SU-DHL-6 (cell line): ENCODE measurements around the gene MYLK4.

Source experiments
- H2AFZ ChIP-seq: fragments of 200-600 bp; sonication (generic); 2 replicates; pipeline ENCODE4 v1.6.1; 2014; ENCODE audit warnings: low read depth, mild to moderate bottlenecking, moderate library complexity, mixed read lengths, antibody characterized with exemption, low read length; ENCODE audit not compliant: severe bottlenecking
- H3F3A ChIP-seq: fragments of 200-600 bp; shearing (Covaris generic); 2 replicates; pipeline ENCODE4 v1.6.0; 2016; ENCODE audit warnings: antibody characterized with exemption, mild to moderate bottlenecking; ENCODE audit not compliant: insufficient read depth
- H3K27ac ChIP-seq: fragments of 200-600 bp; sonication (generic); 2 replicates; pipeline ENCODE4 v1.5.1; 2016; ENCODE audit warnings: low read depth, mild to moderate bottlenecking, low read length, moderate library complexity, mixed read lengths
- H3K27me3 ChIP-seq: fragments of 200-600 bp; sonication (generic), shearing (Covaris generic); 2 replicates; pipeline ENCODE4 v1.6.0; 2014; ENCODE audit warnings: mild to moderate bottlenecking, low read length
- H3K36me3 ChIP-seq: fragments of 200-600 bp; sonication (generic); 2 replicates; pipeline ENCODE4 v1.6.1; 2014; ENCODE audit warnings: mild to moderate bottlenecking, low read length, mixed read lengths
- H3K4me2 ChIP-seq: fragments of 300-600, 200-600 bp; shearing (Covaris generic), sonication (generic); 2 replicates; pipeline ENCODE4 v1.6.0; 2014; ENCODE audit warnings: low read length, low read depth, mild to moderate bottlenecking; ENCODE audit not compliant: poor library complexity, severe bottlenecking
- H3K4me3 ChIP-seq: fragments of 200-600 bp; sonication (generic); 2 replicates; pipeline ENCODE4 v1.5.1; 2014; ENCODE audit warnings: antibody characterized with exemption, low read length, mild to moderate bottlenecking, mixed read lengths; ENCODE audit not compliant: insufficient read depth, poor library complexity, severe bottlenecking
- H3K79me2 ChIP-seq: fragments of 200-600 bp; sonication (generic); 2 replicates; pipeline ENCODE4 v1.6.1; 2014; ENCODE audit warnings: mild to moderate bottlenecking, low read length, moderate library complexity; ENCODE audit not compliant: insufficient read depth
- H3K9ac ChIP-seq: fragments of 200-600 bp; sonication (generic); 2 replicates; pipeline ENCODE4 v1.7.0; 2014; ENCODE audit warnings: mild to moderate bottlenecking, low read length
- H3K9me2 ChIP-seq: fragments of 200-600 bp; sonication (generic); replicated peaks from 2 replicates; pipeline ENCODE4 v1.6.1; 2014; ENCODE audit warnings: low read length; ENCODE audit not compliant: insufficient read depth
- H3K9me3 ChIP-seq: fragments of 200-600 bp; sonication (generic); 2 replicates; pipeline ENCODE4 v1.6.1; 2014; ENCODE audit warnings: low read length, mixed read lengths; ENCODE audit not compliant: insufficient read depth
- H4K20me1 ChIP-seq: fragments of 200-600 bp; sonication (generic); 2 replicates; pipeline ENCODE4 v1.6.1; 2014; ENCODE audit warnings: low read depth, mild to moderate bottlenecking, antibody characterized with exemption, low read length, moderate library complexity, mixed read lengths
- EZH2phosphoT487 ChIP-seq: fragments of 200-600 bp; sonication (generic), shearing (Covaris generic); conservative IDR thresholded peaks from 2 replicates; pipeline ENCODE4 v1.6.1; 2018; ENCODE audit warnings: mild to moderate bottlenecking, antibody characterized with exemption, low read length, moderate library complexity, mixed read lengths
- TF ChIP-seq, protein P1 (sequence below): fragments of 200-600 bp; sonication (generic); IDR thresholded peaks from one replicate; pipeline ENCODE4 v1.5.1; 2017; ENCODE audit warnings: antibody characterized with exemption, mild to moderate bottlenecking, low read length, moderate library complexity; ENCODE audit not compliant: insufficient read depth, poor library complexity, severe bottlenecking

Gene MYLK4

GRCh38 chr6:2750832-2751231 is at the start of gene MYLK4:
Gene MYLK4, minus strand, starts transcription at chr6:2750922. Its CDS starts 1,628 bp downstream, at chr6:2749294.
- Histone ChIP-seq H3K27ac (no peak within 1 kb of the TSS), H3K9me3 (no peaks in the 10 kb centered on the region), H4K20me1 (no peaks in the 10 kb centered on the region), H3F3A (no peaks in the 10 kb centered on the region), H3K9me2 (no peaks in the 10 kb centered on the region), H3K4me2 (no peak within 1 kb of the TSS), H3K9ac (no peak within 1 kb of the TSS), H3K36me3 (no peaks in the 10 kb centered on the region), H3K79me2 (no peaks in the 10 kb centered on the region), H3K4me3 (no peak within 1 kb of the TSS), H3K27me3 (no peaks in the 10 kb centered on the region), H2AFZ (no peak within 1 kb of the TSS)
- TF ChIP-seq, protein P1, sequence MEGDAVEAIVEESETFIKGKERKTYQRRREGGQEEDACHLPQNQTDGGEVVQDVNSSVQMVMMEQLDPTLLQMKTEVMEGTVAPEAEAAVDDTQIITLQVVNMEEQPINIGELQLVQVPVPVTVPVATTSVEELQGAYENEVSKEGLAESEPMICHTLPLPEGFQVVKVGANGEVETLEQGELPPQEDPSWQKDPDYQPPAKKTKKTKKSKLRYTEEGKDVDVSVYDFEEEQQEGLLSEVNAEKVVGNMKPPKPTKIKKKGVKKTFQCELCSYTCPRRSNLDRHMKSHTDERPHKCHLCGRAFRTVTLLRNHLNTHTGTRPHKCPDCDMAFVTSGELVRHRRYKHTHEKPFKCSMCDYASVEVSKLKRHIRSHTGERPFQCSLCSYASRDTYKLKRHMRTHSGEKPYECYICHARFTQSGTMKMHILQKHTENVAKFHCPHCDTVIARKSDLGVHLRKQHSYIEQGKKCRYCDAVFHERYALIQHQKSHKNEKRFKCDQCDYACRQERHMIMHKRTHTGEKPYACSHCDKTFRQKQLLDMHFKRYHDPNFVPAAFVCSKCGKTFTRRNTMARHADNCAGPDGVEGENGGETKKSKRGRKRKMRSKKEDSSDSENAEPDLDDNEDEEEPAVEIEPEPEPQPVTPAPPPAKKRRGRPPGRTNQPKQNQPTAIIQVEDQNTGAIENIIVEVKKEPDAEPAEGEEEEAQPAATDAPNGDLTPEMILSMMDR, result no peak
- TF ChIP-seq EZH2phosphoT487, result no peak

GRCh38 chr6:2799936-2800527 is 49.3 kb upstream of the MYLK4 start:
- Histone ChIP-seq H2AFZ (no peak overlapping the region), H3K9me2 (no peaks in the 10 kb centered on the region), H3K27me3 (no peaks in the 10 kb centered on the region), H3K4me2 (no peak overlapping the region), H4K20me1 (no peaks in the 10 kb centered on the region), H3K9ac (no peak overlapping the region), H3K36me3 (no peaks in the 10 kb centered on the region), H3F3A (no peaks in the 10 kb centered on the region), H3K9me3 (no peaks in the 10 kb centered on the region), H3K27ac (no peak overlapping the region), H3K4me3 (no peak overlapping the region), H3K79me2 (no peaks in the 10 kb centered on the region)
- TF ChIP-seq EZH2phosphoT487, result no peak
- TF ChIP-seq, protein P1, result no peak

DNA sequence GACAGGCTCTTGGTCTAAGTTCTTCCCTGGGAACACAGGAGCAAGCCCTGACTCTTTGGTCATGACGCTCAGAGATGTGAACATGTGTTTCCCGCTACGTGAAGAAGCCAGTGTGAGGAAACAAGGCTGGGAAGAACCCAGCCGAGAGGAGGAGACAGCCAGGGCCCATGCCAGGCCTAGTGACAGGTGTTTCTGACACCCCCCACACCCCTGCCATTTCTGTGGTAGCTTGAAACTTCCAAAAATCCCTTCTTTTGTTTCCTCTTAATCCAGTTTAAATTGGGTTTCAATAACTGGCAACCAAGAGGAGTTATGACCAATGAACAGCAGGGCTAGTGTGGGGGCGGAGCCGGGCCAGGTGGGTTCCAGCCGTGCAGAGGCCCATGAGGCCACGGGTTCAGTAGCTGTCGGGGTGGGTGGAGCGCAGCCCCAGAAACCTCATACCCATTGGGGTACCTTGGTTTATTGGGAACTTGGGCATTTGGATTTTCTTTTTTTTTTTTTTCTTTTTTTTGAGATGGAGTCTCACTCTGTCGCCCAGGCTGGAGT is 47.9 kb upstream of the MYLK4 start:
- no peaks in the 10 kb centered on the region for H4K20me1 ChIP-seq
- H3K9me2 ChIP-seq, result no peaks in the 10 kb centered on the region
- TF ChIP-seq EZH2phosphoT487, result no peak
- TF ChIP-seq, protein P1, result no peak
- H3K4me3 ChIP-seq, result no peak overlapping the region
- H3K9me3 ChIP-seq, result no peaks in the 10 kb centered on the region
- H3K36me3 ChIP-seq, result no peaks in the 10 kb centered on the region
- no peak overlapping the region for H3K9ac ChIP-seq
- H3K79me2 ChIP-seq, result no peaks in the 10 kb centered on the region
- H3K4me2 ChIP-seq, result no peak overlapping the region
- no peak overlapping the region for H2AFZ ChIP-seq
- no peaks in the 10 kb centered on the region for H3K27me3 ChIP-seq
- H3F3A ChIP-seq, result no peaks in the 10 kb centered on the region
- no peak overlapping the region for H3K27ac ChIP-seq
